Measurements from ENCODE around the gene PLXDC2. TPM values are rescaled to one million over a fixed set of nuclear protein-coding genes. Genes with fewer than 3 reads are reported as not detected.

PLXDC2 gene
- total and polyA plus RNA-seq, 2 donors (not counting 1 experiment from before 2014, with no cell fraction given): 0.07 TPM

GRCh38 chr10:19788902-19789301 is 27.3 kb upstream of the PLXDC2 start:
- Histone ChIP-seq H3K4me1 (ENCODE audit: control insufficient read depth in 2 of 2, insufficient read depth in 2 of 2, low read length in 2 of 2) (no peaks in the 10 kb centered on the region), H3K4me2 (replicated peaks; ENCODE audit: low read depth, low read length, poor library complexity, severe bottlenecking) (no peak overlapping the region), H3K27ac (ENCODE audit: low read length in 2 of 2) (no peak overlapping the region), H3K79me2 (ENCODE audit: control insufficient read depth, insufficient read depth, low read length) (no peaks in the 10 kb centered on the region), H3K27me3 (replicated peaks in 1 of 4; ENCODE audit: control extremely low read depth in 1 of 4, control insufficient read depth in 3 of 4, insufficient read depth in 4 of 4, low read length in 3 of 4) (no peaks in the 10 kb centered on the region), H3K9ac (ENCODE audit: low read length) (no peak overlapping the region), H3K9me3 (ENCODE audit: control extremely low read depth in 1 of 3, control insufficient read depth in 2 of 3, insufficient read depth in 1 of 3, low read length in 2 of 3) (no peaks in the 10 kb centered on the region), H2AFZ (ENCODE audit: insufficient read depth, low read depth, low read length, poor library complexity, severe bottlenecking) (no peak overlapping the region), H3K4me3 (ENCODE audit: control extremely low read depth in 1 of 5, extremely low read depth in 1 of 5, insufficient read depth in 1 of 5, low read depth in 2 of 5, low read length in 4 of 5) (no peak overlapping the region), H3K36me3 (replicated peaks in 1 of 2; ENCODE audit: control extremely low read depth in 1 of 2, control insufficient read depth in 1 of 2, extremely low read depth in 1 of 2, insufficient read depth in 2 of 2, low read length in 1 of 2) (no peaks in the 10 kb centered on the region), H4K20me1 (ENCODE audit: control insufficient read depth, insufficient read depth, low read length, poor library complexity, severe bottlenecking) (no peaks in the 10 kb centered on the region)
- POLR2A ChIA-PET: no interaction called here
- no peaks in the 10 kb centered on the region for H3K4me1 Mint-ChIP-seq
- no peaks in the 10 kb centered on the region for H3K27me3 Mint-ChIP-seq
- no peak for DNase-seq
- no peak overlapping the region for H3K4me3 Mint-ChIP-seq
- no peak overlapping the region for H3K27ac Mint-ChIP-seq
- no peaks in the 10 kb centered on the region for H3K9me3 Mint-ChIP-seq (ENCODE audit: insufficient read depth)
- WGBS (ENCODE audit: insufficient coverage): no CpG with 5 or more reads among the region's 2 CpGs
- TF ChIP-seq EZH2 (IDR thresholded peaks at IDR 0.05; ENCODE audit: borderline replicate concordance, insufficient read depth, low read depth, low read length, poor library complexity, severe bottlenecking): no peak
- no peak for TF ChIP-seq CTCF (IDR thresholded peaks at IDR 0.05)
- ATAC-seq (ENCODE audit: low read depth): no peak
- intact Hi-C loops (cut with micrococcal nuclease): no loop called here
- CTCF ChIA-PET: no interaction called here

GRCh38 chr10:19789607-19790006 is 26.6 kb upstream of the PLXDC2 start:
- 94% methylated on average over 3 of the region's 5 CpGs for WGBS (ENCODE audit: insufficient coverage)
- no peak overlapping the region for H3K4me3 Mint-ChIP-seq
- H3K27me3 Mint-ChIP-seq: no peaks in the 10 kb centered on the region
- Histone ChIP-seq H3K27ac (ENCODE audit: low read length in 2 of 2) (no peak overlapping the region), H3K4me2 (replicated peaks; ENCODE audit: low read depth, low read length, poor library complexity, severe bottlenecking) (no peak overlapping the region), H4K20me1 (ENCODE audit: control insufficient read depth, insufficient read depth, low read length, poor library complexity, severe bottlenecking) (no peaks in the 10 kb centered on the region), H3K27me3 (replicated peaks in 1 of 4; ENCODE audit: control extremely low read depth in 1 of 4, control insufficient read depth in 3 of 4, insufficient read depth in 4 of 4, low read length in 3 of 4) (no peaks in the 10 kb centered on the region), H3K79me2 (ENCODE audit: control insufficient read depth, insufficient read depth, low read length) (no peaks in the 10 kb centered on the region), H3K4me1 (ENCODE audit: control insufficient read depth in 2 of 2, insufficient read depth in 2 of 2, low read length in 2 of 2) (no peaks in the 10 kb centered on the region), H3K9ac (ENCODE audit: low read length) (no peak overlapping the region), H3K9me3 (ENCODE audit: control extremely low read depth in 1 of 3, control insufficient read depth in 2 of 3, insufficient read depth in 1 of 3, low read length in 2 of 3) (no peaks in the 10 kb centered on the region), H2AFZ (ENCODE audit: insufficient read depth, low read depth, low read length, poor library complexity, severe bottlenecking) (no peak overlapping the region), H3K4me3 (ENCODE audit: control extremely low read depth in 1 of 5, extremely low read depth in 1 of 5, insufficient read depth in 1 of 5, low read depth in 2 of 5, low read length in 4 of 5) (no peak overlapping the region), H3K36me3 (replicated peaks in 1 of 2; ENCODE audit: control extremely low read depth in 1 of 2, control insufficient read depth in 1 of 2, extremely low read depth in 1 of 2, insufficient read depth in 2 of 2, low read length in 1 of 2) (no peaks in the 10 kb centered on the region)
- H3K4me1 Mint-ChIP-seq: no peaks in the 10 kb centered on the region
- no peak overlapping the region for H3K27ac Mint-ChIP-seq
- no peak for ATAC-seq (ENCODE audit: low read depth)
- intact Hi-C loops (cut with micrococcal nuclease): no loop called here
- ChIA-PET POLR2A (no interaction called here), CTCF (no interaction called here)
- DNase-seq: no peak
- no peaks in the 10 kb centered on the region for H3K9me3 Mint-ChIP-seq (ENCODE audit: insufficient read depth)
- no peak for TF ChIP-seq EZH2 (IDR thresholded peaks at IDR 0.05; ENCODE audit: borderline replicate concordance, insufficient read depth, low read depth, low read length, poor library complexity, severe bottlenecking)
- no peak for TF ChIP-seq CTCF (IDR thresholded peaks at IDR 0.05)

Data from B cell (primary cell).